ENCODE results near the gene TTC27. TPM values are rescaled to one million over a fixed set of nuclear protein-coding genes. Genes with fewer than 3 reads are reported as not detected.

Gene TTC27
- polyA plus RNA-seq, 3 donors, result 4.0 to 4.8 (median 4.4) TPM

- peaks cover 34 to 52% of the 10 kb centered on the region in 2 donors for H3K36me3 Mint-ChIP-seq
- DNase-seq, result no peak
These were observed 36.0 kb downstream of the TTC27 start for GRCh38 chr2:32663864-32664263.

GRCh38 chr2:32666704-32667103 lies 38.9 kb downstream of the TTC27 start:
- Mint-ChIP-seq H3K9me3 (peaks cover 0 to 2% (median 0%) of the 10 kb centered on the region in 7 donors), H3K4me3 (no peak overlapping the region), H3K27ac (no peak overlapping the region), H3K27me3 (ENCODE audit: low read depth in 3 of 3) (peaks cover 0 to 3% (median 2%) of the 10 kb centered on the region in 3 donors), H3K4me1 (no peaks in the 10 kb centered on the region), H3K36me3 (peaks cover 31 to 56% of the 10 kb centered on the region in 2 donors)
- Histone ChIP-seq H4K20me1 (ENCODE audit: insufficient read depth, low read length) (no peaks in the 10 kb centered on the region), H2AFZ (ENCODE audit: insufficient read depth, low read depth, low read length, poor library complexity, severe bottlenecking) (no peak overlapping the region), H3K4me3 (replicated peaks in 1 of 3; ENCODE audit: low read depth in 2 of 3, low read length in 3 of 3) (no peak overlapping the region), H3K79me2 (ENCODE audit: insufficient read depth, low read length) (no peaks in the 10 kb centered on the region), H3K9me3 (replicated peaks in 1 of 2; ENCODE audit: control insufficient read depth in 1 of 2, insufficient read depth in 1 of 2, low read length in 2 of 2) (no peaks in the 10 kb centered on the region), H3K4me2 (replicated peaks; ENCODE audit: extremely low read depth, low read length, poor library complexity, severe bottlenecking) (no peak overlapping the region), H3K27ac (ENCODE audit: low read depth in 1 of 2, low read length in 2 of 2) (no peak overlapping the region), H3K4me1 (ENCODE audit: control insufficient read depth in 1 of 2, insufficient read depth in 2 of 2, low read length in 2 of 2) (no peaks in the 10 kb centered on the region), H3K27me3 (ENCODE audit: control insufficient read depth in 2 of 2, insufficient read depth in 2 of 2, low read length in 2 of 2) (no peaks in the 10 kb centered on the region), H3K9ac (ENCODE audit: insufficient read depth, low read length, poor library complexity, severe bottlenecking) (no peak overlapping the region), H3K36me3 (replicated peaks in 1 of 2; ENCODE audit: control insufficient read depth in 1 of 2, insufficient read depth in 2 of 2, low read length in 2 of 2) (peaks cover under 1 to 4% of the 10 kb centered on the region in 2 donors)
- TF ChIP-seq CTCF (IDR thresholded peaks at IDR 0.05), result no peak
- no CpG with 5 or more reads among the region's 1 CpG for WGBS (ENCODE audit: insufficient coverage)
- DNase-seq, result no peak
- intact Hi-C loops (cut with micrococcal nuclease), result no loop called here

More at GRCh38 chr2:32663864-32664263, 36.0 kb downstream of the TTC27 start:
- H3K27me3 Mint-ChIP-seq (ENCODE audit: low read depth in 3 of 3), result peaks cover 0 to 3% (median 0%) of the 10 kb centered on the region in 3 donors
- no peak for TF ChIP-seq CTCF (IDR thresholded peaks at IDR 0.05)
- H3K4me2 ChIP-seq (replicated peaks; ENCODE audit: extremely low read depth, low read length, poor library complexity, severe bottlenecking), result no peak overlapping the region
- H3K9me3 ChIP-seq (replicated peaks in 1 of 2; ENCODE audit: control insufficient read depth in 1 of 2, insufficient read depth in 1 of 2, low read length in 2 of 2), result no peaks in the 10 kb centered on the region
- H3K27ac Mint-ChIP-seq, result no peak overlapping the region
- WGBS (ENCODE audit: insufficient coverage), result 100% methylated on average over 4 of the region's 8 CpGs
- no peaks in the 10 kb centered on the region for H3K27me3 ChIP-seq (ENCODE audit: control insufficient read depth in 2 of 2, insufficient read depth in 2 of 2, low read length in 2 of 2)
- H2AFZ ChIP-seq (ENCODE audit: insufficient read depth, low read depth, low read length, poor library complexity, severe bottlenecking), result no peak overlapping the region
- no peak overlapping the region for H3K4me3 ChIP-seq (replicated peaks in 1 of 3; ENCODE audit: low read depth in 2 of 3, low read length in 3 of 3)
- no peak overlapping the region for H3K4me3 Mint-ChIP-seq
- intact Hi-C loops (cut with micrococcal nuclease), result no loop called here
- peaks cover 0 to 2% (median 0%) of the 10 kb centered on the region in 7 donors for H3K9me3 Mint-ChIP-seq
- no peaks in the 10 kb centered on the region for H3K4me1 Mint-ChIP-seq
- H3K9ac ChIP-seq (ENCODE audit: insufficient read depth, low read length, poor library complexity, severe bottlenecking), result no peak overlapping the region
- H4K20me1 ChIP-seq (ENCODE audit: insufficient read depth, low read length), result no peaks in the 10 kb centered on the region
- no peaks in the 10 kb centered on the region for H3K4me1 ChIP-seq (ENCODE audit: control insufficient read depth in 1 of 2, insufficient read depth in 2 of 2, low read length in 2 of 2)
- H3K79me2 ChIP-seq (ENCODE audit: insufficient read depth, low read length), result no peaks in the 10 kb centered on the region
- H3K36me3 ChIP-seq (replicated peaks in 1 of 2; ENCODE audit: control insufficient read depth in 1 of 2, insufficient read depth in 2 of 2, low read length in 2 of 2), result peaks cover 0 to 4% of the 10 kb centered on the region in 2 donors
- no peak overlapping the region for H3K27ac ChIP-seq (ENCODE audit: low read depth in 1 of 2, low read length in 2 of 2)
